Measurements from ENCODE around the gene SMARCAD1.

DNA sequence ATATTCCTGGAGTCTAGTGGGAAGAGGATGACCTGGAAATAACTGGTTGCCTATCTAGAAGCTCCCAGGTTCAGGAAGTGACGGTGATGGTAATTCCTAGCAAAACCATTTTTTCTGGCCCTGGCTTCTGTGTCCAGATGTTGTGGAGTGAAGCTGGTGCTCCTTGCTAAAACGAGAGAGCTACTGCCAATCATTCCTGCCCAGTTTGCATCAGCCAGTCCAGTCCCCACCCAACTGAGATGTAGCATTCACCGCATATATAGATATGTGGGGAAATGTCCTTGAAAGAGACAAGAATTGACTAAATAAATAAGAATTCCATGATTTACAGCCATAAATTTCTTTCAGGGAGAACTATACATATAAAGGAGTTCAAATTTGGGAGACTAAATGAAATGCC lies 128.6 kb downstream of the SMARCAD1 start:
- TF ChIP-seq CHD2 (IDR thresholded peaks at IDR 0.05; ENCODE audit: low read length, partially characterized antibody), result no peak
- TF ChIP-seq YY1 (IDR thresholded peaks at IDR 0.05; ENCODE audit: low read depth), result no peak
- no peak for TF ChIP-seq POLR2AphosphoS5 (IDR thresholded peaks at IDR 0.05; ENCODE audit: low read depth, low read length)
- TF ChIP-seq EZH2phosphoT487 (IDR thresholded peaks at IDR 0.05; ENCODE audit: borderline replicate concordance, low read depth), result no peak
- TF ChIP-seq, protein P1, sequence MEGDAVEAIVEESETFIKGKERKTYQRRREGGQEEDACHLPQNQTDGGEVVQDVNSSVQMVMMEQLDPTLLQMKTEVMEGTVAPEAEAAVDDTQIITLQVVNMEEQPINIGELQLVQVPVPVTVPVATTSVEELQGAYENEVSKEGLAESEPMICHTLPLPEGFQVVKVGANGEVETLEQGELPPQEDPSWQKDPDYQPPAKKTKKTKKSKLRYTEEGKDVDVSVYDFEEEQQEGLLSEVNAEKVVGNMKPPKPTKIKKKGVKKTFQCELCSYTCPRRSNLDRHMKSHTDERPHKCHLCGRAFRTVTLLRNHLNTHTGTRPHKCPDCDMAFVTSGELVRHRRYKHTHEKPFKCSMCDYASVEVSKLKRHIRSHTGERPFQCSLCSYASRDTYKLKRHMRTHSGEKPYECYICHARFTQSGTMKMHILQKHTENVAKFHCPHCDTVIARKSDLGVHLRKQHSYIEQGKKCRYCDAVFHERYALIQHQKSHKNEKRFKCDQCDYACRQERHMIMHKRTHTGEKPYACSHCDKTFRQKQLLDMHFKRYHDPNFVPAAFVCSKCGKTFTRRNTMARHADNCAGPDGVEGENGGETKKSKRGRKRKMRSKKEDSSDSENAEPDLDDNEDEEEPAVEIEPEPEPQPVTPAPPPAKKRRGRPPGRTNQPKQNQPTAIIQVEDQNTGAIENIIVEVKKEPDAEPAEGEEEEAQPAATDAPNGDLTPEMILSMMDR (IDR thresholded peaks at IDR 0.05), result no peak
- TF ChIP-seq, protein P2, sequence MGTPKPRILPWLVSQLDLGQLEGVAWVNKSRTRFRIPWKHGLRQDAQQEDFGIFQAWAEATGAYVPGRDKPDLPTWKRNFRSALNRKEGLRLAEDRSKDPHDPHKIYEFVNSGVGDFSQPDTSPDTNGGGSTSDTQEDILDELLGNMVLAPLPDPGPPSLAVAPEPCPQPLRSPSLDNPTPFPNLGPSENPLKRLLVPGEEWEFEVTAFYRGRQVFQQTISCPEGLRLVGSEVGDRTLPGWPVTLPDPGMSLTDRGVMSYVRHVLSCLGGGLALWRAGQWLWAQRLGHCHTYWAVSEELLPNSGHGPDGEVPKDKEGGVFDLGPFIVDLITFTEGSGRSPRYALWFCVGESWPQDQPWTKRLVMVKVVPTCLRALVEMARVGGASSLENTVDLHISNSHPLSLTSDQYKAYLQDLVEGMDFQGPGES (IDR thresholded peaks at IDR 0.05; ENCODE audit: low read depth, low read length), result no peak
- no peak for TF ChIP-seq EP300 (IDR thresholded peaks at IDR 0.05; ENCODE audit: borderline replicate concordance in 1 of 2, low read depth in 1 of 2, low read length in 1 of 2)
- TF ChIP-seq, protein P3, sequence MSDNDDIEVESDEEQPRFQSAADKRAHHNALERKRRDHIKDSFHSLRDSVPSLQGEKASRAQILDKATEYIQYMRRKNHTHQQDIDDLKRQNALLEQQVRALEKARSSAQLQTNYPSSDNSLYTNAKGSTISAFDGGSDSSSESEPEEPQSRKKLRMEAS (IDR thresholded peaks at IDR 0.05; ENCODE audit: low read depth), result no peak
- no peak for TF ChIP-seq NRF1 (IDR thresholded peaks at IDR 0.05; ENCODE audit: low read depth, low read length)
- TF ChIP-seq, protein P4, sequence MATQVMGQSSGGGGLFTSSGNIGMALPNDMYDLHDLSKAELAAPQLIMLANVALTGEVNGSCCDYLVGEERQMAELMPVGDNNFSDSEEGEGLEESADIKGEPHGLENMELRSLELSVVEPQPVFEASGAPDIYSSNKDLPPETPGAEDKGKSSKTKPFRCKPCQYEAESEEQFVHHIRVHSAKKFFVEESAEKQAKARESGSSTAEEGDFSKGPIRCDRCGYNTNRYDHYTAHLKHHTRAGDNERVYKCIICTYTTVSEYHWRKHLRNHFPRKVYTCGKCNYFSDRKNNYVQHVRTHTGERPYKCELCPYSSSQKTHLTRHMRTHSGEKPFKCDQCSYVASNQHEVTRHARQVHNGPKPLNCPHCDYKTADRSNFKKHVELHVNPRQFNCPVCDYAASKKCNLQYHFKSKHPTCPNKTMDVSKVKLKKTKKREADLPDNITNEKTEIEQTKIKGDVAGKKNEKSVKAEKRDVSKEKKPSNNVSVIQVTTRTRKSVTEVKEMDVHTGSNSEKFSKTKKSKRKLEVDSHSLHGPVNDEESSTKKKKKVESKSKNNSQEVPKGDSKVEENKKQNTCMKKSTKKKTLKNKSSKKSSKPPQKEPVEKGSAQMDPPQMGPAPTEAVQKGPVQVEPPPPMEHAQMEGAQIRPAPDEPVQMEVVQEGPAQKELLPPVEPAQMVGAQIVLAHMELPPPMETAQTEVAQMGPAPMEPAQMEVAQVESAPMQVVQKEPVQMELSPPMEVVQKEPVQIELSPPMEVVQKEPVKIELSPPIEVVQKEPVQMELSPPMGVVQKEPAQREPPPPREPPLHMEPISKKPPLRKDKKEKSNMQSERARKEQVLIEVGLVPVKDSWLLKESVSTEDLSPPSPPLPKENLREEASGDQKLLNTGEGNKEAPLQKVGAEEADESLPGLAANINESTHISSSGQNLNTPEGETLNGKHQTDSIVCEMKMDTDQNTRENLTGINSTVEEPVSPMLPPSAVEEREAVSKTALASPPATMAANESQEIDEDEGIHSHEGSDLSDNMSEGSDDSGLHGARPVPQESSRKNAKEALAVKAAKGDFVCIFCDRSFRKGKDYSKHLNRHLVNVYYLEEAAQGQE (IDR thresholded peaks at IDR 0.05; ENCODE audit: low read depth, low read length), result no peak
- no peak for TF ChIP-seq MXI1 (IDR thresholded peaks at IDR 0.05; ENCODE audit: low read depth, low read length)
